GM12892 (cell line): Measurements from ENCODE around the gene COG2.

Experiments used
- POLR2A ChIP-seq: IDR thresholded peaks from 2 replicates; pipeline ENCODE4 v1.6.1; 2011; ENCODE audit warnings: low read depth, low read length, control low read depth
- POLR2AphosphoS5 ChIP-seq: IDR thresholded peaks from 2 replicates; pipeline ENCODE4 v1.6.1; 2011; ENCODE audit warnings: low read depth, low read length, control low read depth

- TF ChIP-seq POLR2A (no peak), POLR2AphosphoS5 (no peak)
Observed at GRCh38 chr1:230651235-230651634, 9.0 kb downstream of the COG2 start.
